Ecto neural progenitor cell (in vitro differentiated cells): Measurements from ENCODE around the gene OXTR.

ENCODE experiments used
- DNase-seq: peaks from one replicate; pipeline ENCODE4 v3.0.0-alpha.2; 2018; ENCODE audit warnings: low spot score

Gene OXTR

GRCh38 chr3:8769088-8769822 is at the start of gene OXTR:
TSS of gene OXTR (minus strand) at chr3:8769613. CDS start at chr3:8768187, 1,426 bp downstream.
- peak; percentile 89 for DNase-seq

- no peak for DNase-seq
These were observed 48.1 kb upstream of the OXTR start for GRCh38 chr3:8817486-8817885.

- no peak for DNase-seq
These were observed 46.7 kb upstream of the OXTR start for GRCh38 chr3:8816106-8816505.

- no peak for DNase-seq
These were observed 44.0 kb upstream of the OXTR start for GRCh38 chr3:8813411-8813810.

- no peak for DNase-seq
These were observed 41.1 kb upstream of the OXTR start for GRCh38 chr3:8810561-8810960.

- DNase-seq: no peak
These were observed 36.4 kb upstream of the OXTR start for GRCh38 chr3:8805774-8806173.

GRCh38 chr3:8802256-8802655 is 32.8 kb upstream of the OXTR start:
- no peak for DNase-seq

GRCh38 chr3:8800016-8800415 is 30.6 kb upstream of the OXTR start:
- no peak for DNase-seq

GRCh38 chr3:8794247-8794646 is 24.8 kb upstream of the OXTR start:
- no peak for DNase-seq

GRCh38 chr3:8793242-8793641 is 23.8 kb upstream of the OXTR start:
- DNase-seq: no peak

- DNase-seq: no peak
These were observed 21.1 kb upstream of the OXTR start for GRCh38 chr3:8790529-8790928.

- DNase-seq: no peak
These were observed 15.4 kb upstream of the OXTR start for GRCh38 chr3:8784676-8785435.

GRCh38 chr3:8780279-8780678 is 10.9 kb upstream of the OXTR start:
- no peak for DNase-seq

- no peak for DNase-seq
These were observed 9.1 kb upstream of the OXTR start for GRCh38 chr3:8778475-8778874.

- no peak for DNase-seq
These were observed 8.5 kb upstream of the OXTR start for GRCh38 chr3:8777978-8778267.

GRCh38 chr3:8777201-8777977 is 8.0 kb upstream of the OXTR start:
- DNase-seq: no peak

GRCh38 chr3:8776406-8776805 is 7.0 kb upstream of the OXTR start:
- peak; percentile 19 for DNase-seq

GRCh38 chr3:8775602-8776001 is 6.2 kb upstream of the OXTR start:
- DNase-seq: no peak

- no peak for DNase-seq
These were observed 5.8 kb upstream of the OXTR start for GRCh38 chr3:8775181-8775580.

- DNase-seq: peak; percentile 18
These were observed 4.6 kb upstream of the OXTR start for GRCh38 chr3:8773941-8774542.

GRCh38 chr3:8768364-8769087 is 887 bp downstream of the OXTR start:
- DNase-seq: peak; percentile 50
